ENCODE results near the gene SFSWAP. TPM values are rescaled to one million over a fixed set of nuclear protein-coding genes. Genes with fewer than 3 reads are reported as not detected.

The SFSWAP gene
- total and polyA plus RNA-seq, 5 donors from 2014 or later: 14.6 to 105 (median 18.3) TPM

GRCh38 chr12:131724534-131724933 lies 13.6 kb downstream of the SFSWAP start:
- H3K27ac Mint-ChIP-seq: no peak overlapping the region
- peaks cover 12 to 18% (median 14%) of the 10 kb centered on the region in 4 donors for H3K4me1 Mint-ChIP-seq
- H3K27me3 Mint-ChIP-seq: no peaks in the 10 kb centered on the region
- Histone ChIP-seq H3K4me1 (ENCODE audit: control insufficient read depth, insufficient read depth, low read length, poor library complexity, severe bottlenecking) (no peaks in the 10 kb centered on the region), H3K4me3 (ENCODE audit: low read depth, low read length) (no peak overlapping the region), H3K27me3 (ENCODE audit: control insufficient read depth, insufficient read depth, low read length) (no peaks in the 10 kb centered on the region), H3K36me3 (ENCODE audit: control insufficient read depth, insufficient read depth, low read length) (peaks cover 93% of the 10 kb centered on the region), H3K9me3 (ENCODE audit: control insufficient read depth in 2 of 2, low read length in 2 of 2) (no peaks in the 10 kb centered on the region), H3K27ac (ENCODE audit: insufficient read depth, low read length, poor library complexity, severe bottlenecking) (no peak overlapping the region)
- no peaks in the 10 kb centered on the region for H3K9me3 Mint-ChIP-seq
- no peak overlapping the region for H3K4me3 Mint-ChIP-seq
- DNase-seq (no peak), ATAC-seq (ENCODE audit: low read depth in 2 of 2) (no peak)
- peaks cover 46% of the 10 kb centered on the region for H3K36me3 Mint-ChIP-seq

GRCh38 chr12:131725503-131725902 lies 14.6 kb downstream of the SFSWAP start:
- no peaks in the 10 kb centered on the region for H3K9me3 ChIP-seq (ENCODE audit: control insufficient read depth in 2 of 2, low read length in 2 of 2)
- Mint-ChIP-seq H3K27ac (no peak overlapping the region), H3K27me3 (no peaks in the 10 kb centered on the region), H3K4me1 (peaks cover 12 to 18% (median 14%) of the 10 kb centered on the region in 4 donors), H3K36me3 (peaks cover 49% of the 10 kb centered on the region), H3K9me3 (no peaks in the 10 kb centered on the region), H3K4me3 (no peak overlapping the region)
- DNase-seq (no peak), ATAC-seq (ENCODE audit: low read depth in 2 of 2) (no peak)
- no peaks in the 10 kb centered on the region for H3K27me3 ChIP-seq (ENCODE audit: control insufficient read depth, insufficient read depth, low read length)
- H3K4me3 ChIP-seq (ENCODE audit: low read depth, low read length): no peak overlapping the region
- H3K36me3 ChIP-seq (ENCODE audit: control insufficient read depth, insufficient read depth, low read length): peaks cover 93% of the 10 kb centered on the region
- H3K27ac ChIP-seq (ENCODE audit: insufficient read depth, low read length, poor library complexity, severe bottlenecking): no peak overlapping the region
- no peaks in the 10 kb centered on the region for H3K4me1 ChIP-seq (ENCODE audit: control insufficient read depth, insufficient read depth, low read length, poor library complexity, severe bottlenecking)

DNA sequence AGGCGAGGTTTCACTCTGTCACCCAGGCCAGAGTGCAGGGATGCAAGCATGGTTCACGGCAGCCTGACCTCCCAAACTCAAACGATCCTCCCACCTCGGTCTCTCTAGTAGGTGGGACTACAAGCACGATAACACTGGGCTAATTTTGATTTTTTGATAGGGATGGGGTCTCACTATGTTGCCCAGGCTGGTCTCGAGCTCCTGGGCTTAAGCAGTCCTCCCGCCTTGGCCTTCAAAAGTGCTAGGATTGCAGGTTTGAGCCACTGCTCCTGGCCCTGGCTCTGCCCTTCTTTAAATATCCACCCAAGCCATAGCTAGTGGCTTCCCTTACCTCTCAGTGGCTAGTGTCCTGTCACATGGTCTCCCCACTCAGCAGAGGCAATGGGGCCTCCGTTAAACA lies 17.8 kb downstream of the SFSWAP start:
- Mint-ChIP-seq H3K36me3 (peaks cover 48% of the 10 kb centered on the region), H3K9me3 (no peaks in the 10 kb centered on the region), H3K4me3 (no peak overlapping the region), H3K27ac (peak overlapping the region in 1 of 3 donors; percentile 26), H3K4me1 (peaks cover under 1 to 7% (median 4%) of the 10 kb centered on the region in 4 donors), H3K27me3 (no peaks in the 10 kb centered on the region)
- Histone ChIP-seq H3K36me3 (ENCODE audit: control insufficient read depth, insufficient read depth, low read length) (peaks cover 91% of the 10 kb centered on the region), H3K4me3 (ENCODE audit: low read depth, low read length) (no peak overlapping the region), H3K27me3 (ENCODE audit: control insufficient read depth, insufficient read depth, low read length) (no peaks in the 10 kb centered on the region), H3K27ac (ENCODE audit: insufficient read depth, low read length, poor library complexity, severe bottlenecking) (no peak overlapping the region), H3K4me1 (ENCODE audit: control insufficient read depth, insufficient read depth, low read length, poor library complexity, severe bottlenecking) (no peaks in the 10 kb centered on the region), H3K9me3 (ENCODE audit: control insufficient read depth in 2 of 2, low read length in 2 of 2) (no peaks in the 10 kb centered on the region)
- ATAC-seq (ENCODE audit: low read depth in 2 of 2) (no peak), DNase-seq (no peak)

GRCh38 chr12:131729254-131729955 lies 18.5 kb downstream of the SFSWAP start:
- ATAC-seq (ENCODE audit: low read depth in 2 of 2) (no peak), DNase-seq (no peak)
- H3K36me3 ChIP-seq (ENCODE audit: control insufficient read depth, insufficient read depth, low read length): peaks cover 97% of the 10 kb centered on the region
- H3K27me3 Mint-ChIP-seq: no peaks in the 10 kb centered on the region
- no peak overlapping the region for H3K27ac Mint-ChIP-seq
- H3K27ac ChIP-seq (ENCODE audit: insufficient read depth, low read length, poor library complexity, severe bottlenecking): no peak overlapping the region
- no peaks in the 10 kb centered on the region for H3K9me3 Mint-ChIP-seq
- H3K4me1 Mint-ChIP-seq: peaks cover 0 to 4% (median 2%) of the 10 kb centered on the region in 4 donors
- no peak overlapping the region for H3K4me3 ChIP-seq (ENCODE audit: low read depth, low read length)
- no peaks in the 10 kb centered on the region for H3K9me3 ChIP-seq (ENCODE audit: control insufficient read depth in 2 of 2, low read length in 2 of 2)
- H3K4me3 Mint-ChIP-seq: no peak overlapping the region
- peaks cover 52% of the 10 kb centered on the region for H3K36me3 Mint-ChIP-seq
- no peaks in the 10 kb centered on the region for H3K27me3 ChIP-seq (ENCODE audit: control insufficient read depth, insufficient read depth, low read length)
- H3K4me1 ChIP-seq (ENCODE audit: control insufficient read depth, insufficient read depth, low read length, poor library complexity, severe bottlenecking): no peaks in the 10 kb centered on the region

DNA sequence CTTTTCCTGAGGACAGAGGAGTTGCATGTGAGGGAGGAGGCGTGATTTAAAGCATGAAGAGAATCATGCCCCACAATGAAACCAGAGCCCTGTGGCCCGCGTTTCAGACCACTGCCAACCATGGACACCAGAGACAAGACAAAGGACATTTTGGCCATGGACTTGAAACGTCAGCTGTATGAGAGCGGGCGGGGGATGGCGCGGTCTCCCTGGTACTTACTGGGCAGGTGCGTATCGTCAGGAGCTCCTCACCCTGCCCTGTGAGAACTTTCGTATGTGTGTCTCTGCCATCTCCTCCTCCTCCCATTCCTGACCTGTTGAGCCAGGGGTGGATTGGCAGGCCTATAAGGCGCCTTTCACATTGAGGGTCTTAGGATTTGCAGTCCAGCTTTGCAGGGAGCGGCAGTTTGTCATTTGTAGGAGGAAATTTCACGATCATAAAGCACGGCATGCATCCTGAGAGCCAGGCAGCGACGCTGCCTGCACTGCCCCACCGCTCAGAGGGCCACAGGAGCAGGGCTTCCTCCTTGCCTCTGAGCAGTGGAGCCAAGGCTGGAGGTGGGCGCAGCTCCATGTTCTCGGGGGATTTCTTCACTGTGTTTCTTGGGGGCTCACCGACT lies 22.2 kb downstream of the SFSWAP start:
- Mint-ChIP-seq H3K27me3 (no peaks in the 10 kb centered on the region), H3K4me3 (no peak overlapping the region), H3K4me1 (peaks cover 0 to 2% (median 0%) of the 10 kb centered on the region in 4 donors), H3K27ac (no peak overlapping the region), H3K36me3 (peaks cover 43% of the 10 kb centered on the region), H3K9me3 (no peaks in the 10 kb centered on the region)
- ATAC-seq (ENCODE audit: low read depth in 2 of 2) (no peak), DNase-seq (no peak)
- Histone ChIP-seq H3K4me3 (ENCODE audit: low read depth, low read length) (no peak overlapping the region), H3K36me3 (ENCODE audit: control insufficient read depth, insufficient read depth, low read length) (peaks cover 83% of the 10 kb centered on the region), H3K27me3 (ENCODE audit: control insufficient read depth, insufficient read depth, low read length) (no peaks in the 10 kb centered on the region), H3K27ac (ENCODE audit: insufficient read depth, low read length, poor library complexity, severe bottlenecking) (no peak overlapping the region), H3K9me3 (ENCODE audit: control insufficient read depth in 2 of 2, low read length in 2 of 2) (no peaks in the 10 kb centered on the region), H3K4me1 (ENCODE audit: control insufficient read depth, insufficient read depth, low read length, poor library complexity, severe bottlenecking) (no peaks in the 10 kb centered on the region)

GRCh38 chr12:131733874-131734273 lies 23.0 kb downstream of the SFSWAP start:
- H3K36me3 Mint-ChIP-seq: peaks cover 41% of the 10 kb centered on the region

GRCh38 chr12:131734336-131735152 lies 23.7 kb downstream of the SFSWAP start:
- H3K36me3 Mint-ChIP-seq: peaks cover 34% of the 10 kb centered on the region
- H3K4me3 Mint-ChIP-seq: no peak overlapping the region
- no peaks in the 10 kb centered on the region for H3K27me3 Mint-ChIP-seq
- no peak overlapping the region for H3K4me3 ChIP-seq (ENCODE audit: low read depth, low read length)
- ATAC-seq (ENCODE audit: low read depth in 2 of 2): no peak
- H3K4me1 ChIP-seq (ENCODE audit: control insufficient read depth, insufficient read depth, low read length, poor library complexity, severe bottlenecking): no peaks in the 10 kb centered on the region
- peak overlapping the region in 1 of 3 donors; percentile 43 for H3K27ac Mint-ChIP-seq
- no peaks in the 10 kb centered on the region for H3K27me3 ChIP-seq (ENCODE audit: control insufficient read depth, insufficient read depth, low read length)
- no peaks in the 10 kb centered on the region for H3K9me3 Mint-ChIP-seq
- no peak overlapping the region for H3K27ac ChIP-seq (ENCODE audit: insufficient read depth, low read length, poor library complexity, severe bottlenecking)
- no peaks in the 10 kb centered on the region for H3K9me3 ChIP-seq (ENCODE audit: control insufficient read depth in 2 of 2, low read length in 2 of 2)
- H3K4me1 Mint-ChIP-seq: peaks cover 0 to 2% (median 0%) of the 10 kb centered on the region in 4 donors
- no peak for DNase-seq
- H3K36me3 ChIP-seq (ENCODE audit: control insufficient read depth, insufficient read depth, low read length): peaks cover 73% of the 10 kb centered on the region

More at GRCh38 chr12:131733874-131734273, 23.0 kb downstream of the SFSWAP start:
- ATAC-seq (ENCODE audit: low read depth in 2 of 2): no peak
- H3K27ac ChIP-seq (ENCODE audit: insufficient read depth, low read length, poor library complexity, severe bottlenecking): no peak overlapping the region
- Mint-ChIP-seq H3K9me3 (no peaks in the 10 kb centered on the region), H3K27ac (no peak overlapping the region), H3K27me3 (no peaks in the 10 kb centered on the region), H3K4me1 (peaks cover 0 to 2% (median 0%) of the 10 kb centered on the region in 4 donors), H3K4me3 (no peak overlapping the region)
- H3K9me3 ChIP-seq (ENCODE audit: control insufficient read depth in 2 of 2, low read length in 2 of 2): no peaks in the 10 kb centered on the region
- no peaks in the 10 kb centered on the region for H3K4me1 ChIP-seq (ENCODE audit: control insufficient read depth, insufficient read depth, low read length, poor library complexity, severe bottlenecking)
- no peak overlapping the region for H3K4me3 ChIP-seq (ENCODE audit: low read depth, low read length)
- peaks cover 76% of the 10 kb centered on the region for H3K36me3 ChIP-seq (ENCODE audit: control insufficient read depth, insufficient read depth, low read length)
- no peaks in the 10 kb centered on the region for H3K27me3 ChIP-seq (ENCODE audit: control insufficient read depth, insufficient read depth, low read length)
- no peak for DNase-seq

Data from CD4-positive, CD25-positive, alpha-beta regulatory T cell (primary cell).